Measurements from ENCODE around the gene EFR3B.
"Not testable (repeated sequence)": the region's sequence is repeated elsewhere in the genome, so short reads cannot be mapped to it uniquely, and the experiment has no call there.

Gene EFR3B

GRCh38 chr2:25009954-25010353 is 31.9 kb upstream of the EFR3B start:
- DNase-seq (ENCODE audit: insufficient read length, low spot score) = no peak
- no peak for FAIRE-seq
- TF ChIP-seq TAF1 (IDR thresholded peaks at IDR 0.05; ENCODE audit: low read depth, low read length) (no peak), PAX5 (IDR thresholded peaks at IDR 0.05; ENCODE audit: insufficient read depth, low read length, severe bottlenecking) (no peak), POU2F2 (IDR thresholded peaks at IDR 0.05; ENCODE audit: low read depth, low read length) (no peak), POLR2AphosphoS5 (IDR thresholded peaks at IDR 0.05; ENCODE audit: low read depth, low read length) (no peak), SPI1 (IDR thresholded peaks at IDR 0.05; ENCODE audit: low read depth, low read length) (no peak), POLR2A (IDR thresholded peaks at IDR 0.05; ENCODE audit: low read depth, low read length) (no peak)

- not testable (repeated sequence) for DNase-seq (ENCODE audit: insufficient read length, low spot score); FAIRE-seq
Observed at GRCh38 chr2:25011342-25011741, 30.5 kb upstream of the EFR3B start.

GRCh38 chr2:25014631-25015030 is 27.2 kb upstream of the EFR3B start:
- FAIRE-seq (no peak), DNase-seq (ENCODE audit: insufficient read length, low spot score) (no peak)
- no peak for TF ChIP-seq POU2F2 (IDR thresholded peaks at IDR 0.05; ENCODE audit: low read depth, low read length)

DNA sequence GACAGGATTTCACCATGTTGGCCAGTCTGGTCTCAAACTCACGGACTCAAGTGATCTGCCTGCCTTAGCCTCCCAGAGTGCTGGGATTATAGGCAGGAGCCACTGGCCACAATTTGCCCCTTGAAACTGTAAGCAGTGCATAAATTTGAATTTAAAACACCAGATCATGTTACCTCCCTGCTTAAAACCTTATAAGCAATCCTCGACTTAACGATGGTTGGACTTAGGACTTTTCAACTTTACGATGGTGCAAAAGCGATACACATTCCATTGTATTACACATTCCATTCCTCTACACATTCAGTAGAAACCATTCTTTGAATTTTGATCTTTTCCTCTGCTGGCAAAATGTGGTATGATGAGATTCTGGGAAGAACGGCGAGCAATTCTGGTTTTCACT is 23.2 kb upstream of the EFR3B start:
- no peak for DNase-seq (ENCODE audit: insufficient read length, low spot score)
- TF ChIP-seq POLR2A (IDR thresholded peaks at IDR 0.05; ENCODE audit: low read depth, low read length) (no peak), TAF1 (IDR thresholded peaks at IDR 0.05; ENCODE audit: low read depth, low read length) (no peak), POLR2AphosphoS5 (IDR thresholded peaks at IDR 0.05; ENCODE audit: low read depth, low read length) (no peak), PAX5 (IDR thresholded peaks at IDR 0.05; ENCODE audit: insufficient read depth, low read length, severe bottlenecking) (no peak), POU2F2 (IDR thresholded peaks at IDR 0.05; ENCODE audit: low read depth, low read length) (no peak), SPI1 (IDR thresholded peaks at IDR 0.05; ENCODE audit: low read depth, low read length) (no peak)
- peak; percentile 78 for FAIRE-seq

DNA sequence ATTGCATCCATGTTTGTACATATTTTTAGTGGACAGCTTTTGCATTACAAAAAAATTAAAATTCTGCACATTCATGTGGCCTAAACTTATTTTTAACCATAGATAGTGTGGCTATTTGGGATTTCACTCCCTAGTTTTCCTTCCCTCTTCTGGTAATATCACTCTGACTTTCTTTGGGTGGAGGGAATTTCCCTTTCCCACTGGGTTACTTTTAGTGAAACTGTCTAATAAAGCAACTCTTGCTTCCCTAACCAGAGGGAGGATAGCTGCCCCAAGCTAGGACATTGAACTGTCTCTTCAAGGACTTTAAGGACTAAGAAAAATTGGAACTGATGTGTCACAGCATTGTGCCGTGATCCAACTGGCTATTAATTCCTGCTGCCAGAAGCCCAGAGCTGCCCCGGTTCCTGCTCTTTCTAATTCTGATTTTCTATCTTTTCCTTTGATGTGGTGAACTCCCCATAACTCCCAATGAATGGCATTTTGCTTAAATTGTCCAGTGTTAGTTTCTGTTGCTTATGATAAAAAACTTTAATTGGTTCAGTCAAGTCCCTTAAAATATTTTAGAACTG is 20.0 kb upstream of the EFR3B start:
- no peak for DNase-seq (ENCODE audit: insufficient read length, low spot score)
- no peak for FAIRE-seq
- TF ChIP-seq TAF1 (IDR thresholded peaks at IDR 0.05; ENCODE audit: low read depth, low read length) (no peak), SPI1 (IDR thresholded peaks at IDR 0.05; ENCODE audit: low read depth, low read length) (no peak), POU2F2 (IDR thresholded peaks at IDR 0.05; ENCODE audit: low read depth, low read length) (no peak), POLR2A (IDR thresholded peaks at IDR 0.05; ENCODE audit: low read depth, low read length) (no peak), POLR2AphosphoS5 (IDR thresholded peaks at IDR 0.05; ENCODE audit: low read depth, low read length) (no peak), PAX5 (IDR thresholded peaks at IDR 0.05; ENCODE audit: insufficient read depth, low read length, severe bottlenecking) (no peak)

- FAIRE-seq (no peak), DNase-seq (ENCODE audit: insufficient read length, low spot score) (no peak)
- no peak for TF ChIP-seq PAX5 (IDR thresholded peaks at IDR 0.05; ENCODE audit: insufficient read depth, low read length, severe bottlenecking)
- TF ChIP-seq POU2F2 (IDR thresholded peaks at IDR 0.05; ENCODE audit: low read depth, low read length) = no peak
- no peak for TF ChIP-seq TAF1 (IDR thresholded peaks at IDR 0.05; ENCODE audit: low read depth, low read length)
- no peak for TF ChIP-seq POLR2A (IDR thresholded peaks at IDR 0.05; ENCODE audit: low read depth, low read length)
- TF ChIP-seq POLR2AphosphoS5 (IDR thresholded peaks at IDR 0.05; ENCODE audit: low read depth, low read length) = no peak
- no peak for TF ChIP-seq SPI1 (IDR thresholded peaks at IDR 0.05; ENCODE audit: low read depth, low read length)
Observed at GRCh38 chr2:25023333-25023732, 18.5 kb upstream of the EFR3B start.

- TF ChIP-seq TAF1 (IDR thresholded peaks at IDR 0.05; ENCODE audit: low read depth, low read length) = no peak
- TF ChIP-seq PAX5 (IDR thresholded peaks at IDR 0.05; ENCODE audit: insufficient read depth, low read length, severe bottlenecking) = no peak
- no peak for TF ChIP-seq POU2F2 (IDR thresholded peaks at IDR 0.05; ENCODE audit: low read depth, low read length)
- no peak for TF ChIP-seq POLR2AphosphoS5 (IDR thresholded peaks at IDR 0.05; ENCODE audit: low read depth, low read length)
- no peak for TF ChIP-seq SPI1 (IDR thresholded peaks at IDR 0.05; ENCODE audit: low read depth, low read length)
- TF ChIP-seq POLR2A (IDR thresholded peaks at IDR 0.05; ENCODE audit: low read depth, low read length) = no peak
- FAIRE-seq = no peak
- no peak for DNase-seq (ENCODE audit: insufficient read length, low spot score)
Observed at GRCh38 chr2:25025229-25026007, 16.5 kb upstream of the EFR3B start.

DNA sequence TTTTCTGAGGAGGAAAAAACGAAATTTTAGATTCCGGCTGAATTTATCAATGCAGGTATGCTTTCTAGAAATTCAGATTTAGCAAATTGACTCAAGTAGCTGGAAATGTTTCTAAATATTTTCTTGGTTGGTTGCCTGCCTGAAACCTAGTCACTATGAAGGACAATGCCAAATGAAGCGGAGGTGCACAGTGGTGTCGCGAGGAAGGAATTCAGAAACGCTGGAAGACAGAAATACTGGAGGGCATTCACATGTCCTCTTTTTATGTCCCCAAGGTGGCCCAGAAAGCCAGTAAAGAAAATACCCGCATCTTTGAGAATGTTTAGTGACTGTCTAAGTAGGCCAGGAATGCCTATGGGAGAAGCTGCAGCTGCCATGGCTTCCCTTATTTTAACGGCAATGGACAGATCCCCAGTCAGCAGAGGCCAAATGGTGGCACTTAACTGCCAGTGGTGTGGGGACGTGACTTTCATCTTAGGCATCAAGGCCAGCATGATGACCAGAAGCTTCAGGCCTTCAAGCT is 15.8 kb upstream of the EFR3B start:
- DNase-seq (ENCODE audit: insufficient read length, low spot score) (no peak), FAIRE-seq (no peak)
- no peak for TF ChIP-seq PAX5 (IDR thresholded peaks at IDR 0.05; ENCODE audit: insufficient read depth, low read length, severe bottlenecking)
- TF ChIP-seq TAF1 (IDR thresholded peaks at IDR 0.05; ENCODE audit: low read depth, low read length) = no peak
- no peak for TF ChIP-seq SPI1 (IDR thresholded peaks at IDR 0.05; ENCODE audit: low read depth, low read length)
- no peak for TF ChIP-seq POU2F2 (IDR thresholded peaks at IDR 0.05; ENCODE audit: low read depth, low read length)
- TF ChIP-seq POLR2AphosphoS5 (IDR thresholded peaks at IDR 0.05; ENCODE audit: low read depth, low read length) = no peak
- TF ChIP-seq POLR2A (IDR thresholded peaks at IDR 0.05; ENCODE audit: low read depth, low read length) = no peak

DNA sequence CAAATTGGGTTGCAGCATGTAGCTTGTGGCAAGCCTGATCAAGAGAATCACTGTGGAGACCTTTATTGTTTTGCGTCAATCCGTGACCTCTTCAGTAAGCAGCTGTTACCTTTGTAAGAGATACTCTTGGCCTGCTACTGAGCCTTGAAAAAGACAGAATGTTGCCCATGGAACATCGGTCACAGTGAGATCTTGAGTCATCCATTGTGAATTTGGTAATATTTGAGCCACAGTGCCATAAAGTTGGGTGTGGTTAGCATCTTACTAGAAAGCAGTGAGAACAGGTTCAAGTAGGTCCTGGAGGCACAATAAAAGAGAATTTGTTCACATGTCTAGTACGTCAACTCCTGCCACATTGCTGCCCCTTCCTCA is 12.7 kb upstream of the EFR3B start:
- no peak for TF ChIP-seq POU2F2 (IDR thresholded peaks at IDR 0.05; ENCODE audit: low read depth, low read length)
- DNase-seq (ENCODE audit: insufficient read length, low spot score) = no peak
- no peak for FAIRE-seq

GRCh38 chr2:25030702-25031101 is 11.2 kb upstream of the EFR3B start:
- no peak for TF ChIP-seq TAF1 (IDR thresholded peaks at IDR 0.05; ENCODE audit: low read depth, low read length)
- no peak for TF ChIP-seq POLR2A (IDR thresholded peaks at IDR 0.05; ENCODE audit: low read depth, low read length)
- no peak for TF ChIP-seq PAX5 (IDR thresholded peaks at IDR 0.05; ENCODE audit: insufficient read depth, low read length, severe bottlenecking)
- TF ChIP-seq POLR2AphosphoS5 (IDR thresholded peaks at IDR 0.05; ENCODE audit: low read depth, low read length) = no peak
- TF ChIP-seq SPI1 (IDR thresholded peaks at IDR 0.05; ENCODE audit: low read depth, low read length) = no peak
- peak; percentile 33 for FAIRE-seq
- no peak for DNase-seq (ENCODE audit: insufficient read length, low spot score)

All from GM12891 (cell line).